Gastrocnemius medialis (tissue), 4 donors: Measurements from ENCODE around the gene MMP25.

Experiments used
- CTCF ChIP-seq, 5 experiments: fragments of 450-650 bp in 3 of 5; fragments of 200-600 bp in 2 of 5; sonication (generic) in 2 of 5; IDR thresholded peaks in 4 of 5; conservative IDR thresholded peaks in 1 of 5; 1 replicate in 4 of 5; 2 replicates in 1 of 5; pipeline ENCODE4 v1.5.1; 2016 to 2019; ENCODE audit warnings: antibody characterized with exemption in 5 of 5, mild to moderate bottlenecking in 3 of 5, moderate library complexity in 3 of 5
- POLR2A ChIP-seq, 2 donors: fragments of 450-650 bp; IDR thresholded peaks; one replicate each; pipeline ENCODE4 v1.6.1; 2017; ENCODE audit warnings: antibody characterized with exemption in 2 of 2, mild to moderate bottlenecking in 2 of 2, moderate library complexity in 2 of 2

- no peak for TF ChIP-seq CTCF (IDR thresholded peaks at IDR 0.05 in 4 of 5, conservative IDR thresholded peaks at IDR 0.05 in 1 of 5)
- TF ChIP-seq POLR2A (IDR thresholded peaks at IDR 0.05), result no peak
These were observed 29.2 kb downstream of the MMP25 start for GRCh38 chr16:3075523-3075915.
